A549 (cell line): ENCODE measurements around the gene SACS. TPM values are rescaled to one million over a fixed set of nuclear protein-coding genes. Genes with fewer than 3 reads are reported as not detected.

Experiments used
- ATAC-seq, 2 experiments: fragments of 200-7000 bp in 1 of 2; fragments of >200 bp in 1 of 2; cut with Nextera tagmentation in 1 of 2; cut with Tn5 transposase in 1 of 2; 3 replicates each; pipeline versions ENCODE4 v1.8.0 to v1.9.1; 2018 to 2020; ENCODE audit warnings: mild to moderate bottlenecking in 1 of 2, moderate library complexity in 1 of 2
- CTCF ChIA-PET: fragments of 300-600 bp; sonication (Branson Sonifier 250); formaldehyde crosslinking; extraction: SDS; loops from one replicate; lab custom pipeline; 2021; ENCODE audit warnings: antibody characterized with exemption, inconsistent platforms; lab: Yijun Ruan, JAX
- POLR2A ChIA-PET: fragments of 350-600 bp; formaldehyde crosslinking; extraction: SDS; loops from one replicate; lab custom pipeline; 2021; ENCODE audit warnings: antibody characterized with exemption, inconsistent platforms; lab: Yijun Ruan, JAX
- DNase-seq, 2 experiments: peaks; one replicate each; pipeline versions ENCODE4 v3.0.0 to v3.0.0-alpha.2; 2011 to 2016; ENCODE audit warnings: low read depth in 1 of 2, low spot score in 1 of 2
- FAIRE-seq: peaks from 2 replicates; lab custom pipeline; 2011; peaks lifted over from hg19 to GRCh38; lab: Jason Lieb, UNC
- H3K27ac ChIP-seq, 2 experiments: fragments of >200 bp; sonication (Bioruptor Twin); formaldehyde crosslinking; 3 replicates each; pipeline ENCODE4 v1.5.1; 2016 to 2017
- H3K4me1 ChIP-seq: fragments of >200 bp; sonication (Bioruptor Twin); formaldehyde crosslinking; 3 replicates; pipeline ENCODE4 v1.6.1; 2016
- H3K4me2 ChIP-seq: fragments of >200 bp; sonication (Bioruptor Twin); formaldehyde crosslinking; 3 replicates; pipeline ENCODE4 v1.6.1; 2016
- H3K4me3 ChIP-seq: fragments of >200 bp; sonication (Bioruptor Twin); formaldehyde crosslinking; 3 replicates; pipeline ENCODE4 v1.5.1; 2016
- H3K9me3 ChIP-seq: fragments of >200 bp; sonication (Bioruptor Twin); formaldehyde crosslinking; 3 replicates; pipeline ENCODE4 v1.6.1; 2016
- BCL3 ChIP-seq: fragments of >200 bp; sonication (Bioruptor Twin); formaldehyde crosslinking; IDR thresholded peaks from 3 replicates; pipeline ENCODE4 v1.6.1; 2016
- BHLHE40 ChIP-seq: IDR thresholded peaks from 2 replicates; pipeline ENCODE4 v1.6.1; 2012; ENCODE audit warnings: low read depth, low read length, inconsistent platforms
- CBX2 ChIP-seq: fragments of 200-600 bp; sonication (generic); IDR thresholded peaks from 2 replicates; pipeline ENCODE4 v1.6.1; 2016; ENCODE audit warnings: low read depth, mild to moderate bottlenecking, borderline replicate concordance
- E2F6 ChIP-seq: IDR thresholded peaks from 2 replicates; pipeline ENCODE4 v1.6.1; 2012; ENCODE audit warnings: low read depth, borderline replicate concordance
- EHMT2 ChIP-seq: fragments of 200-600 bp; sonication (generic); IDR thresholded peaks from 2 replicates; pipeline ENCODE4 v1.6.1; 2016; ENCODE audit warnings: antibody characterized with exemption, low read depth, mild to moderate bottlenecking, moderate library complexity
- FOXS1 ChIP-seq: fragments of 250-450 bp; sonication (Bioruptor Pico); IDR thresholded peaks from 2 replicates; pipeline ENCODE4 v1.5.0; 2020; ENCODE audit warnings: mild to moderate bottlenecking, moderate library complexity
- GATA3 ChIP-seq: IDR thresholded peaks from 2 replicates; pipeline ENCODE4 v1.6.1; 2012; ENCODE audit warnings: borderline replicate concordance
- HDAC2 ChIP-seq: fragments of 200-600 bp; sonication (generic); IDR thresholded peaks from 2 replicates; pipeline ENCODE4 v1.6.1; 2016
- HOXB5 ChIP-seq: fragments of 250-450 bp; sonication (Bioruptor Pico); IDR thresholded peaks from 2 replicates; pipeline ENCODE4 v1.5.0; 2020; ENCODE audit warnings: mild to moderate bottlenecking, moderate library complexity
- JUNB ChIP-seq: fragments of >200 bp; sonication (Bioruptor Twin); formaldehyde crosslinking; IDR thresholded peaks from 2 replicates; pipeline ENCODE4 v1.6.1; 2016
- MAFK ChIP-seq: fragments of 450-650 bp; IDR thresholded peaks from 2 replicates; pipeline ENCODE4 v1.6.1; 2014; ENCODE audit not compliant: partially characterized antibody
- MAX ChIP-seq: IDR thresholded peaks from 2 replicates; pipeline ENCODE4 v1.6.1; 2012
- MAZ ChIP-seq: fragments of 150-350 bp; IDR thresholded peaks from 2 replicates; pipeline ENCODE4 v1.6.1; 2014; ENCODE audit warnings: antibody characterized with exemption, low read depth, low read length, borderline replicate concordance
- MYC ChIP-seq: IDR thresholded peaks from 2 replicates; pipeline ENCODE4 v1.6.1; 2012; ENCODE audit warnings: mild to moderate bottlenecking, inconsistent platforms, low read length, improper control_type of control experiment, borderline replicate concordance
- RAD21 ChIP-seq, 2 experiments: fragments of >200 bp in 1 of 2; sonication (Bioruptor Twin) in 1 of 2; formaldehyde crosslinking in 1 of 2; IDR thresholded peaks in 1 of 2; conservative IDR thresholded peaks in 1 of 2; 2 replicates in 1 of 2; 3 replicates in 1 of 2; pipeline ENCODE4 v1.6.1; 2012 to 2018; ENCODE audit warnings: inconsistent platforms in 1 of 2
- RCOR1 ChIP-seq: fragments of 150-350 bp; IDR thresholded peaks from 2 replicates; pipeline ENCODE4 v1.6.1; 2014; ENCODE audit warnings: antibody characterized with exemption, low read length, low read depth
- RFX5 ChIP-seq: fragments of 450-650 bp; IDR thresholded peaks from 2 replicates; pipeline ENCODE4 v1.7.1; 2014; ENCODE audit warnings: antibody characterized with exemption, mild to moderate bottlenecking, moderate library complexity
- RNF2 ChIP-seq: fragments of 200-600 bp; sonication (generic); IDR thresholded peaks from 2 replicates; pipeline ENCODE4 v1.6.1; 2016; ENCODE audit warnings: low read depth, mild to moderate bottlenecking, antibody characterized with exemption, moderate library complexity, borderline replicate concordance
- TFCP2L1 ChIP-seq: fragments of 250-450 bp; sonication (Bioruptor Pico); IDR thresholded peaks from 2 replicates; pipeline ENCODE4 v1.5.0; 2021; ENCODE audit warnings: mild to moderate bottlenecking
- ZFP36 ChIP-seq: fragments of 450-650 bp; IDR thresholded peaks from 2 replicates; pipeline ENCODE4 v1.6.1; 2014; ENCODE audit warnings: borderline replicate concordance; ENCODE audit not compliant: partially characterized antibody
- ZNF302 ChIP-seq: fragments of 250-450 bp; sonication (Bioruptor Pico); IDR thresholded peaks from 2 replicates; pipeline ENCODE4 v1.9.0; 2021; ENCODE audit warnings: inconsistent platforms, mild to moderate bottlenecking, moderate library complexity
- WGBS: methylation state at CpG from one replicate; pipeline ENCODE4 v1.1.6; 2017; ENCODE audit errors: missing lambda C conversion rate; 5-methylcytosine and 5-hydroxymethylcytosine counted together
- polyA plus RNA-seq, 4 experiments: library from polyadenylated mRNA; depleted of rRNA in 3 of 4; stranded (reverse); fragments of >200 nt; fragmentation: RNase III in 1 of 4; extraction: RNeasy Plus Mini Kit Qiagen cat#74134 plus additional on column Dnase treatment in 1 of 4; gene quantifications; 2 replicates in 3 of 4; 3 replicates in 1 of 4; pipeline ENCODE4 v1.2.3, GENCODE V29; 2011 to 2017

Gene SACS
- polyA plus RNA-seq, 2 of the 4 experiments (the other 2 are of a cell fraction) = 6.9 to 23.8 TPM

- ChIA-PET CTCF (no interaction called here), POLR2A (no interaction called here)
- no peak for ATAC-seq
- WGBS = 66% methylated on average over 8 of the region's 8 CpGs
- TF ChIP-seq ZFP36 (no peak), TFCP2L1 (no peak), RAD21 (conservative IDR thresholded peaks at IDR 0.05 in 1 of 2, IDR thresholded peaks at IDR 0.05 in 1 of 2) (no peak), EHMT2 (no peak), MYC (no peak), CBX2 (no peak), BCL3 (no peak), RNF2 (no peak), GATA3 (no peak), RFX5 (no peak), ZNF302 (CRISPR knock-in tag) (no peak), MAZ (no peak), BHLHE40 (no peak)
- no peak for FAIRE-seq
- no peaks in the 10 kb centered on the region for H3K9me3 ChIP-seq
- no peak overlapping the region for H3K4me3 ChIP-seq
- H3K27ac ChIP-seq = no peak overlapping the region
- H3K4me1 ChIP-seq = no peaks in the 10 kb centered on the region
- DNase-seq = no peak
- no peak overlapping the region for H3K4me2 ChIP-seq
Measured at GRCh38 chr13:23453132-23453531, 19.6 kb upstream of the SACS start.

GRCh38 chr13:23450340-23451046 lies 17.0 kb upstream of the SACS start:
- Histone ChIP-seq H3K27ac (no peak overlapping the region), H3K9me3 (no peaks in the 10 kb centered on the region), H3K4me1 (no peaks in the 10 kb centered on the region), H3K4me3 (no peak overlapping the region), H3K4me2 (no peak overlapping the region)
- no peak for TF ChIP-seq E2F6
- no peak for TF ChIP-seq MAFK
- no peak for TF ChIP-seq RCOR1
- no peak for TF ChIP-seq FOXS1 (CRISPR knock-in tag)
- TF ChIP-seq JUNB = no peak
- FAIRE-seq (no peak), DNase-seq (no peak), ATAC-seq (no peak)
- WGBS = 42% methylated on average over 8 of the region's 8 CpGs
- ChIA-PET POLR2A (no interaction called here), CTCF (no interaction called here)

GRCh38 chr13:23449398-23450162 lies 16.1 kb upstream of the SACS start:
- CTCF ChIA-PET = no interaction called here

More at GRCh38 chr13:23449398-23450162, 16.1 kb upstream of the SACS start:
- H3K4me1 ChIP-seq = no peaks in the 10 kb centered on the region
- no peak overlapping the region for H3K4me3 ChIP-seq
- no peak for ATAC-seq
- TF ChIP-seq HOXB5 (CRISPR knock-in tag) (no peak), HDAC2 (no peak), MAX (no peak)
- no peak overlapping the region for H3K4me2 ChIP-seq
- H3K9me3 ChIP-seq = no peaks in the 10 kb centered on the region
- H3K27ac ChIP-seq = no peak overlapping the region
- no peak for DNase-seq
- POLR2A ChIA-PET = no interaction called here
- no peak for FAIRE-seq
- 54% methylated on average over 5 of the region's 5 CpGs for WGBS
